Mesothelial cell of epicardium (in vitro differentiated cells): ENCODE data around the gene UST. TPM values are rescaled to one million over a fixed set of nuclear protein-coding genes. Genes with fewer than 3 reads are reported as not detected.

ENCODE experiments used
- DNase-seq, 2 experiments: peaks; one replicate each; pipeline ENCODE4 v3.0.0; 2021; ENCODE audit warnings: low spot score in 2 of 2; ENCODE audit not compliant: unreplicated experiment in 2 of 2
- H3K27ac Mint-ChIP-seq: 2 replicates; pipeline ENCODE4 v1.8.0; 2021; ENCODE audit warnings: mixed read lengths
- H3K27me3 Mint-ChIP-seq: 2 replicates; pipeline ENCODE4 v1.8.0; 2021; ENCODE audit warnings: low read depth, mixed read lengths
- H3K36me3 Mint-ChIP-seq: 2 replicates; pipeline ENCODE4 v1.8.0; 2021; ENCODE audit warnings: mixed read lengths
- H3K4me1 Mint-ChIP-seq: 2 replicates; pipeline ENCODE4 v1.8.0; 2021; ENCODE audit warnings: mixed read lengths
- H3K4me3 Mint-ChIP-seq: 2 replicates; pipeline ENCODE4 v1.8.0; 2021; ENCODE audit warnings: mild to moderate bottlenecking, moderate library complexity, mixed read lengths
- H3K9me3 Mint-ChIP-seq: 2 replicates; pipeline ENCODE4 v1.8.0; 2021; ENCODE audit warnings: mixed read lengths
- CTCF ChIP-seq: fragments of 200-600 bp; sonication (generic); IDR thresholded peaks from one replicate; pipeline ENCODE4 v1.5.0; 2021; ENCODE audit warnings: antibody characterized with exemption; ENCODE audit not compliant: unreplicated experiment
- total RNA-seq: library from RNA; stranded (reverse); gene quantifications from 3 replicates; pipeline ENCODE4 v1.2.1, GENCODE V29; 2021

Gene UST
- total RNA-seq, 1 donor from 2014 or later: 6.6 TPM

GRCh38 chr6:148934961-148935360, 188.1 kb downstream of the UST start:
- Mint-ChIP-seq H3K4me3 (no peak overlapping the region), H3K27ac (no peak overlapping the region)

DNA sequence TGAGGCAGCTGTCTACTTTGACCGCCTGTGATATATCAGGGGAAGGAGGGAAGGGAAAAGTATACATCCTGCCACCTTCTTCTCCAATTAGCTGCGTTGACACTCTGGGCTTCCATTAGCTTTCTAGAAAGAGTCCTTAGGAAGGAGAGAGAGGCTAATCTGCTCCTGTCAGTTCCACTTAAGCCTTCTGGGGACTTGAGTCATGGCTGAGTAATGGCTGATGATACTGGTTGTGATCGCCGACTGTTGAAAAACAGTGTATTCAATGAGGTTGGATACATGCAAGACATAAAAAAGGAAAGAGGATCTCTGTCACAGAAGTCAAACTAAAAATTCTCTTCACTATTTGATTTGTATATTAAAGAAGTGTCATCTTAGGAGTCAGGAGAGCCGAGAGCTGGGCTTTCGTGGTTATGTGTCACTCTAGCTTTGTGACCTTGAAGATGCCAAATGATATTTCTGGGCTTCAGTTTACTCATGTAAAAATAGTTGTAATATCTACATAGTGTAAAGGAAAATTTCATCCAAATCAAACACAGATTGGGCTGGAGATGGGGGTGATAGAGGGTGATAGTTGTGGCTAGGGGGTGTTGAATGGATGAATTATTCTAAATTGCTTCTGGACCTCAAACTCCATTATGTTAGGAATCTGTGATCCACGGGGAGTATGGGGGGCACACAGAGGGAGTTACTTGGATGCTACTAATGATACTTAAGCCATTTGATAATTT, 189.0 kb downstream of the UST start:
- no peak for TF ChIP-seq CTCF
- H3K27me3 Mint-ChIP-seq: no peaks in the 10 kb centered on the region
- no peaks in the 10 kb centered on the region for H3K9me3 Mint-ChIP-seq
- H3K4me3 Mint-ChIP-seq: no peak overlapping the region
- DNase-seq: no peak
- H3K4me1 Mint-ChIP-seq: peaks cover 17% of the 10 kb centered on the region
- H3K36me3 Mint-ChIP-seq: no peaks in the 10 kb centered on the region
- H3K27ac Mint-ChIP-seq: no peak overlapping the region

More at GRCh38 chr6:148934961-148935360, 188.1 kb downstream of the UST start:
- TF ChIP-seq CTCF: no peak
- Mint-ChIP-seq H3K9me3 (no peaks in the 10 kb centered on the region), H3K4me1 (peaks cover 17% of the 10 kb centered on the region), H3K27me3 (no peaks in the 10 kb centered on the region), H3K36me3 (no peaks in the 10 kb centered on the region)
- no peak for DNase-seq

GRCh38 chr6:148943451-148943850, 196.6 kb downstream of the UST start:
- Mint-ChIP-seq H3K27ac (peak overlapping the region; percentile 75), H3K4me3 (no peak overlapping the region), H3K4me1 (peaks cover 11% of the 10 kb centered on the region), H3K9me3 (no peaks in the 10 kb centered on the region), H3K36me3 (peaks cover 3% of the 10 kb centered on the region), H3K27me3 (peaks cover 2% of the 10 kb centered on the region)
- no peak for DNase-seq
- no peak for TF ChIP-seq CTCF

DNA sequence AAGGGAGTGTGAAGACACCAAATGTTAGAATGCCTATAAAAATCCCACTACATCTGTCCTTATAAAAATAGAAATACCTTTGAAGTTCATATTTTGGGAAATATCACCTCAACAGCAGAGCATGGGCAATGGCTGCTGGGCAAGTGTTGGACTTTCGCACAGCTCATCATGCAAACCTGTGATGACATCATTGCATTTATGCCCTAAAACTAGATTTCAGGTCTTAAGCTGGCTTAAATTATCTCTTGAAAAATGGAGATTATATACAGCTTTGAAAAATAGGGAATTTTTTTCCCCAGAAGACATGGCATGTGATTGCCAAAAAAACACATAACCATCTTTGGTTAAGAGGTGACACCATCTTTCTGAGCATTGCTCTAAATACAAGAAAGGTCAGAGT, 197.8 kb downstream of the UST start:
- H3K36me3 Mint-ChIP-seq: peaks cover 3% of the 10 kb centered on the region
- no peak overlapping the region for H3K27ac Mint-ChIP-seq
- no peak for DNase-seq
- H3K27me3 Mint-ChIP-seq: peaks cover 2% of the 10 kb centered on the region
- no peak for TF ChIP-seq CTCF
- no peak overlapping the region for H3K4me3 Mint-ChIP-seq
- H3K9me3 Mint-ChIP-seq: no peaks in the 10 kb centered on the region
- H3K4me1 Mint-ChIP-seq: peaks cover 11% of the 10 kb centered on the region

DNA sequence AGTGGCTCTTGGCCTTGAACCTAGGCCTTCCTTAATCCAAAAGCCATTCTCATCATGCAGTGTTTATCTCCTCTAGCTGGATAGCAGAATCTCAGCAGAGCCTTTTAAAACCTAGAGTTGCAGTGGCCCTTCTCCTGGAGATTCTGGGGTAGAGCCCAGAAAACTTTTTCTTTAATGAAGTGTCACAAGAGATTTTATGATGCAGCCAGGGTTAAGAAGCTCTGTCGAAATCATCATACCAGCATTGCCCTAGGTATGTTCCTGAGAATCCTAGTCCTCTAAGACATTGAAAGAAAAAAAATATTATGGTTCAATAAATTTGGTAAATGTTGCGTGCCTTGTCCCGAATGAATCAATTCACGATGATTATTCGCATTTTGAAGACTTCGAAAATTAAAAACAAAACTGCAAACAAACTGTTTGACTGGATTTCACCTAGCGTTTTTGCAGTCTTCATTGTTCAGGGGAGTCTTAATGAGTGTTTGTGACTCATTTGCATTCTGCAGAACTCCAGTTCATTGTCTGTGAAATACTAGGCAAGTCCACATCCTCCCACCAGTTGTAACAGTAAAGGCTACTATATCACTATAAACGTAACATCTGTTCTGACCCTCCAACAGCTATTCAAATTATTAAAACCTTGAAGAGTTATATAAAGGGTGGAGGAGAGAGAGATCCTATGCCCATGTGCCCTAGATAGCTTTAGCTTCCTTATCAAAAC, 198.6 kb downstream of the UST start:
- Mint-ChIP-seq H3K4me3 (no peak overlapping the region), H3K36me3 (peaks cover 3% of the 10 kb centered on the region), H3K4me1 (peaks cover 15% of the 10 kb centered on the region), H3K27ac (no peak overlapping the region), H3K27me3 (peaks cover 5% of the 10 kb centered on the region), H3K9me3 (no peaks in the 10 kb centered on the region)
- no peak for DNase-seq
- no peak for TF ChIP-seq CTCF
